GM15510 (cell line): ENCODE measurements around the gene TCP11L1.

Experiments
- POLR2A ChIP-seq: IDR thresholded peaks from 3 replicates; pipeline ENCODE4 v1.6.1; 2011; ENCODE audit warnings: borderline replicate concordance; ENCODE audit not compliant: insufficient read length; ENCODE audit errors: extremely low read depth

Gene TCP11L1, protein sequence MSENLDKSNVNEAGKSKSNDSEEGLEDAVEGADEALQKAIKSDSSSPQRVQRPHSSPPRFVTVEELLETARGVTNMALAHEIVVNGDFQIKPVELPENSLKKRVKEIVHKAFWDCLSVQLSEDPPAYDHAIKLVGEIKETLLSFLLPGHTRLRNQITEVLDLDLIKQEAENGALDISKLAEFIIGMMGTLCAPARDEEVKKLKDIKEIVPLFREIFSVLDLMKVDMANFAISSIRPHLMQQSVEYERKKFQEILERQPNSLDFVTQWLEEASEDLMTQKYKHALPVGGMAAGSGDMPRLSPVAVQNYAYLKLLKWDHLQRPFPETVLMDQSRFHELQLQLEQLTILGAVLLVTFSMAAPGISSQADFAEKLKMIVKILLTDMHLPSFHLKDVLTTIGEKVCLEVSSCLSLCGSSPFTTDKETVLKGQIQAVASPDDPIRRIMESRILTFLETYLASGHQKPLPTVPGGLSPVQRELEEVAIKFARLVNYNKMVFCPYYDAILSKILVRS

DNA sequence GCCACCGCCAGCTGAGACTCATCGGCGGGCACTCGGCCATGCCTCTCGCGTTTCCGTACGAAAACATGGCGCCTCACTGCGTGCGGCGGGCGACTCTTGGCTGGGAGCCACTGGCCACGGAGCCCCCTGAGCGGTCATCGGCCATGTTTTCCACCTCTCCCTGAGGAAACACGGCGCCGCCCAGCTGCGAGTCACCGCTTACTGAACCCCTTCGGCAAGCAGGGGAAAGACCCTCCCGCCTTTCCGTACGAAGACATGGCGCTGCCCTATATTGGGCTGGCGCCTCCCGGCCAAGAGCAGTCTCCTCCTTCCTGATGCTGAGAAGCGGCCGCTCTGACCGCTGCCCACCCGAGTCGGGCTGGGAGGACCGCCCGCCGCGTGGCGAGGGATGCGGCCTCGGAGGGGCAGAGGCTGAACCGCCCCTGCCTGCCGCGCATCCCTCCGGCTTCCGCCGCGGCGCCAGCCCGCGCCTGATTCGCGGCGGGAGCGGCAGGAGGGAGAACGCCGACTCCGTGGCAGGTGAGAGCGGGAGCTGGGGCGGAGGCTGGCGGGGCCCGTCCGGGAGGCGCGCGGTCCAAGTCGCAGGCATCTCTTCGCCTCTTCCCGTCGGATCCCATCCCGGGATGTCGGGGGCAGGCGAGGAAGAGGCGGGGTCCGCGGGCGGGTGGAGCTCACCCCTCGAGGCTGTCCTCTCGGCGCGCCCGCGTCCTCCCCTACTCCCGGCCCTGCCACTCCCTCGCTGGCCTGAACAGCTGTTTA, at the start of gene TCP11L1:
Gene TCP11L1, plus strand, starts transcription at position 299 of the 759 bp plus-strand sequence. CDS start 4,202 bp downstream, outside the sequence.
- peak; percentile 49 for TF ChIP-seq POLR2A

DNA sequence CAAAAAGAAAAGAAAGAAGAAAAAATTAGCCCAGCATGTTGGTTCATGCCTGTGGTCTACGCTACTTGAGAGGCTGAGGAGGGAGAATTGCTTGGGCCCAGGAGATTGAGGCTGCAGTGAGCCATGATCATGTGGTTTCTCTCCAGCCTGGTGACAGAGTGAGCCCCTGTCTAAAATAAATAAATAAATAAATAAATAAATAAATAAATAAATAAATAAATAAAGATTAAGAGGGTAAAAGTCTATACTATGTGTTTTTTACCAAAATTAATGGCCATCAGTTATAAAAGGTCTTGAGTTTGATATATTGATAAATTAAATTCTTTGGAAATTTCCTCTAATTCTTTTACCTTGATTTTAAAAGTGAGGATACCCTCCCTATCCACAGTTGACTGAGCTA, 48.9 kb upstream of the TCP11L1 start:
- TF ChIP-seq POLR2A: no peak

DNA sequence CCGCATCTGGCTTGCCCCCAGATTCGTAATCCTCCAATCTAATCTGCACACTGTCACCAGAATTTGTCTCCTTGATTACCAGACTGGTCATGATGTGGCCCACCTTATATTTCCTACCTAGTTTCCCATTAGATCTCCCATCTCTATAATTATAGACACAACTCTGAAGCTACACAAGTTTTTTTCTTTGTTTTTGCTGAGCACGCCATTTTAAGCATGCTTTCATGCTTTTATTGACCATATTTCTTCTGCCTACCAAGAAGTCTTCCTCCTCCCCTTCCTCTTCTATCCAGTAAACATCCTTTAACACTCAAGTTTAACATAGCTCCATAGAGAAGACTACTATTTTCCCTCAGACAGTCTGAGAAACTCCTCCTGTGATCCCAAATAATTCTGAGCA, 47.9 kb upstream of the TCP11L1 start:
- no peak for TF ChIP-seq POLR2A

DNA sequence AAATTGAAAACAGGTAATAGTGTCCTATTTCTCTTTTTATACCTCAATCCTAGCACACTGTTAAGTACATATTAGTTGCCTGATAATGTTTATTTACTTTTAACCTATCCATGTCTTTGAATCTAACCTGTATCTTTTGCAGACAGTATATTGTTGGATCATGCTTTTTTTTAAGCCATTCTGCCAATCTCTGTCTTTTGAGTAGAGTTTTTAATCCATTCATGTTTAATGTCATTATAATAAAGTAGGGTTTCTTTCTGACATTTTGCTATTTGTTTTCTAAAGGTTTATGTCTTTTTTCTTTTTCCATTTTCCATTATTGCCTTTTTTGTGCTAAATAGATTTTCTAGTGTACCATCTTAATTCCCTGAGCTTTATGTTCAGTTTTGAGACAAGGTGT, 47.5 kb upstream of the TCP11L1 start:
- no peak for TF ChIP-seq POLR2A

DNA sequence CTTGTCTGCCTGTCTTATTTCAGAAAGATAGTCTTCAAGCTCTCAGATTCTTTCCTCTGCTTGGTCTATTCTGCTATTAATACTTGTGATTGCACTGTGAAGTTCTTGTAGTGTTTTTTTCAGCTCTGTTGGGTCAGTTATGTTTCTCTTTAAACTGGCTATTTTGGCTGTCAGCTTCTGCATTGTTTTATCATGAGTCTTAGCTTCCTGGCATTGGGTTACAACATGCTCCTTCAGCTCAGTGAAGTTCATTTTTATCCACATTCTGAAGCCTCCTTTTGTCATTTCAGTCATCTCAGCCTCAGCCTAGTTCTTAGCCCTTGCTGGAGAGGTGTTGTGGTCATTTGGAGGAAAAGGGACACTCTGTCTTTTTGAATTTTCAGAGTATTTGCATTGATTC, 39.2 kb upstream of the TCP11L1 start:
- TF ChIP-seq POLR2A: no peak

DNA sequence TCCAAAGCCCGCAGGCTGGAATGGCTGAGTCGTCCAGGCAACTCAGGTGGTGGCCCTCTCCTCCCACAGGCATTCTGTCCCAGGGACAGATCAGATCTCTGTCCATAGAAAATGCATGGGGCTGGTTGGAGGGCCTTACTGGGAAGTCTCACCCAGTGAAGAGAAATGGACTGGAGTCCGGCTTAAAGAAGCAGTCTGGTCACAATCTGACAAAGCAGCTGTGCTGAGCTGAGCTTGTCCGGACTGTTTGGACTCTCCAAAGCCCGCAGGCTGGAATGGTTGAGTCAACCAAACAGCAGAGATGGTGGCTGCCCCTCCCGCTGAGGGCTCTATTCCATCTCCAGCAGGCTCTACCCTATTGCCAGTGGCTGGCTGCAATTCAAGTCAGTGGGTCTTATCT, 38.1 kb upstream of the TCP11L1 start:
- no peak for TF ChIP-seq POLR2A

DNA sequence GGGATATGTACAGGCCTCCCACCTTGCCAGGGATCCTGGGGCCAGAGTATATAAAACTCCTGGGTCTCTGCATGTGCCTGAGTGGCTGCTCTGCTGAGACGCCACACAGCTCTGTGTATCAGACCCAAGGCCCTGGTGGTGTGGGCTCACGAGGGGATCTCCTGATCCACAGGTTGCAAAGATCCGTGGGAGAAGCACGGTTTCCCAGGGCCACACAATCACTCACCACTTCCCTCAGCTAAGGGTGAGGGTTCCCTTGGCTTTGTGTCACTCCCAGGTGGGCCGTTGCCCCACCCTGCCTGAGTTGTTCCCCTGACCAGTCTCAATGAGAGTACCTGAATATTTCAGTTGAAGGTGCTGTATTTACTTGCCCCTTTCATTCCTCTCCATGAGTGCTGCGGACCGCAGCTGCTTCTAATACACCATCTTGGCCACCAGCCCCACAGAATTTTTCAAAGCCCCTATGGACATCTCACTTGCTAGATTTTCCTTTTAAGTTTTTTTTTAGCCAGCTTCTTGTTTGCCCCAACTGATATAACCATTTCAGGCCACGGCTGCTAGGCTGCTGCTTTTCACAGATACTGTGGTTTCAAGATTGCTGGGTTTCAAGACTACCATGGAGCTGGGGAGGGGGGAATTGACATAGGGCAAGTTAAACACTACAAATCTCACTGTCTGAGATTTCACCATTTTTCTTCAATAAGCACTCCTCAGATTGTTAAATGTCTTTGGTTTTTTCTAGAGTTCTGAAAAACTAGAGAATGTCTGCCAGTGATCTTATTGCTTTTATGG, 37.4 kb upstream of the TCP11L1 start:
- TF ChIP-seq POLR2A: no peak

DNA sequence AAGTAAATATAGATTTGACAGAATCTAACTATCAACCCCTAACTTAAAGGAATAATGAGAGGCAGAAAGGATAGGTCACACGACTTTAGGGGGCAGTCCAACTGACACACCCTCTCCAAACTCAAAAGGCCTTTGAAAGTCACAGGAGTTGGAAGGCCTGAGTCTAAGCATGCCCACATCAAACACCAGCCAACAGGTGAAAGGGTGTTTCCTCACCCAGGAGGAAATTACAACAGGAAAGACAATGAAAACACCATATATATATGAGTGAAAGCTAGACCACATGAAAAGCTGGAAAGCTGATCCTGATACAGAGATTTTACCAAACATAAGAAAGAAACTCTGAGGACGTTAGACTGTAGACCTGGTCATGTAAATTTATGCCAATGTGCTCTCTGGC, 34.2 kb upstream of the TCP11L1 start:
- TF ChIP-seq POLR2A: no peak

DNA sequence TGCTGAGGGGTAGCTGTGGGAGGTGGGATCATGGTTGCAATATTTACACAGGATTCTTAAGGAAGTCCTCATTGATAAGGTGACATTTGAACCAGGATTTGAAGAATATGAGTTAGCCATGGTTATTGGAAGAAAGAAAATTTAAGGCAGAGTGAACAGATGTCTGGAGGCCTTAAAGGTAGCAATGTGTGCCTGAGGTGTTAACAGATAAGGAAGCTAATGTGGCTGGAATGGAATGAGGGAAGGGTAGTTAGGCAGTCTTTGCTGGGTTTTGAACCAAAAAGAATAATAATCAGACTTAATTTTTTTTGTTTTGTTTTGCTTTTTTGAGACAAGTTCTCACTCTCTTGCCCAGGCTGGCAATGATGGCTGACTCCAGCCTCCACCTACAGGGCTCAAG, 33.4 kb upstream of the TCP11L1 start:
- no peak for TF ChIP-seq POLR2A

DNA sequence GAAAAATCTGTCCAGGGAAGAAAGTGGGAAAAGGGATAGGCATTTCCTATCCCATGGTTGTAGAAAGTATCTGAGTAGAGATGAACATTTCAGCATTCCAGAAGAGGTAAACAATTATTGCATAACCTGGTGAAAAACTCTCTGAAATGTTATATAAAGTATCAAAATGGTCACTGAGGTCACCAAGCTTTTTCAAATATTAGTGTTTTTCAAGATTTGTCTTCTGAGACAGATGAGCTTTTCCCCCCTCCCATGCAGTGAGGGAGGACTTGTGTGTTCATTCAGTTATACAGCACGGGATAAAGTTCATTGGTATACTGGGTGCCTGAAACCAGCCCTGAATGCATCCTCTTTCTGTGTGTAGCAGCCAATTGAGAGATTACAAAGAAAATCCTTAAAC, 25.6 kb upstream of the TCP11L1 start:
- TF ChIP-seq POLR2A: no peak

DNA sequence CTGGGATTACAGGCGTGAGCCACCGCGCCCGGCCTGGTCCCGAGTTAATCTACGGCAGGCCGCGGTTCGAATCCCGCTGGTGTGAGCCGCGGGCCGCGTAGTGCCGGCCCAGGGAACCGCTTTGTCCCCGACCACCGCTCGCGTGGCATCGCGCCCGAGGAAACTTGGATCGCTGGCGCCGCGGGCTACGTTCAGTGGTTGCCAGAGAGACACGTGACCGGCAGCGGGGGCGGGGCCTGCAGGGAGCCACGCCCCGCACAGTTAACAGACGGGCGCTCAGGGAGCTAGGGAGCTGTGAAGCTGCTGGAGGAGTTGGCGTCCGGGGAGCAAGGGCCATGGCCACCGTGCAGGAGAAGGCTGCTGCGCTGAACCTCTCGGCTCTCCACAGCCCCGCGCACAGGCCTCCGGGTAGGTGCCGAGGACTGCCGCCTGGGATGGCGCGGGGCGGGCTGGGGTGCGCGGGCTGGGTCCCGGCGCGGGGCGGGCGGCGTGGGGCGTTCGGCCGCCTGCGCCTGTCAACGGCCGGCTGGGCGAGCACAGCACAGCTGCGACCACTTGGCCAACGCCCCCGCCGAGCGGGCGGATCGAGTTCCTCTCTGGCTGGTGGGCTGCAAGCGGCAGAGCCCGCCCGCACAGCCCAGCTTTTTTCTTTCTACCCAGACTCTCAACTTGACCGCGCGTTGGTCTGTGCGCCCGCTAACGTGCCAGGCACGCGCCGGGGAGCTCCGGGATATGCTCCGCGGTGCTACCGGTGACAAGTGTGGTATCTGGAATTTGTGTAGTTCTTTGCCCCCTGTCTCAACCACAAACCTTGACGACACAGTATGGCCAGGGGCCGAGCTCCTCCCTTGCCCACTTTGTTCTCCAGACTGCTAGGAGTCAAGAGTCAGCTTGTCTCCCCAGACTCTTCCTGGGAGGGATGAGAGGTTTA, 23.5 kb upstream of the TCP11L1 start, which contains the start of gene DEPDC7:
Gene DEPDC7, plus strand, starts transcription at position 258 of the 931 bp plus-strand sequence. Its CDS starts 78 bp downstream, at position 336.
- peak; percentile 35 for TF ChIP-seq POLR2A

DNA sequence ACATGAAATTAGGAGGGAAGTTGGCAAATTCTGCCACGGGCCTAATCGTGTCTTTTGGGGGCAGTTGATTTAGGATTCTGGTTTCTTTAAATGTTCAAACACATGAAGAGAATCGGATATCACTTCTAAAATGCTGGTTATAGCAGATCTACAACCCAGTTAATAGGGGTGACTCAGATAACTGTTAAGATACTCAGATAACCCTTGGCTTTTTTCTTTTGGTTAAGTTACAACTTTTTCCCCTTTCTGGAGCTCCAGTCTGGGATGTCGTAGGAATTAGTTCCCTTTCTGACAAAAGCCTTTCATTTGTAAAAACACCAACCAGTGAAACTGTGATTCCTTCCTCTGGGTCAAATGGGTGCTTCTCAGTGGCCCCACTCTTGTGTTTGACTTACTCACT, 22.7 kb upstream of the TCP11L1 start:
- no peak for TF ChIP-seq POLR2A

DNA sequence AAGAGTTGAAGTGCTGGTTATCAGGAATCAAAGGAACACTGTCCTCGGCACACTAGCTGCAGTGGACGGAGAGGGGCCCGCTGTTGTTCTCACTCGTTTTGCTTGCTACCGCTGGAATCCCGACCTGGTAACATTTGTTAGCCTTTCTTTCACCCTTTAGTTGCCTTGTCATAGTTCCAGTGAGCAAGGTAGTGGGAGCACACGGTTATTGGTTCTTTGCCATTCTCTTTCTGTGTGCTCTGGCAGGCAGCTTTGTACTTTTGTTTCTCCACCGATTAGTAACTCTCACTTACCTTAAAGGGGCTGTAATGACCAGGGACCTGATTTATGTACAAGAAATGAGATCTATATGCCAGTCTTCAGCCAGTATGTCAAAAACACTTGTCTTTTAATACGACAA, 21.9 kb upstream of the TCP11L1 start:
- TF ChIP-seq POLR2A: no peak

DNA sequence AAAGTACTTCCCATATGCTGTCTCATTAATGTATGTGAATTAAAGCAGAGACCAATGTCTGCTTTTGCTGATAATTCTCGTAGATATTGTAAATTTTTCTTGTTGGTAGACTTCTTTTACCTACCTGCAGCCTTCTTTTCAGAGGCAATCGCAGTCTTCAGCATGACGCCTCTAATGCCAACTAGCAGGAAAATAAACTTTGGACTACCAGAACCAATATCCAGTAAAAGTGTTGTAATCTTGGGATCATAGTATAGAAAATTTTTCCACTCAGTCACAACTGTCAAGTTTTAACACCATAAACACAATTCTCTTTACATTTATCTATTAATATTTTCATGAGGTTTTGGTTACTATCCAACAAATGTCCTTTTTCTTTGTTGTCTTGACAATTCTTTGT, 21.4 kb upstream of the TCP11L1 start:
- TF ChIP-seq POLR2A: no peak
